ENCODE results near the gene EXOC3. TPM values are rescaled to one million over a fixed set of nuclear protein-coding genes. Genes with fewer than 3 reads are reported as not detected.

The EXOC3 gene
- total and polyA plus RNA-seq, 7 donors, result 18.6 to 68.7 (median 48.2) TPM

DNA sequence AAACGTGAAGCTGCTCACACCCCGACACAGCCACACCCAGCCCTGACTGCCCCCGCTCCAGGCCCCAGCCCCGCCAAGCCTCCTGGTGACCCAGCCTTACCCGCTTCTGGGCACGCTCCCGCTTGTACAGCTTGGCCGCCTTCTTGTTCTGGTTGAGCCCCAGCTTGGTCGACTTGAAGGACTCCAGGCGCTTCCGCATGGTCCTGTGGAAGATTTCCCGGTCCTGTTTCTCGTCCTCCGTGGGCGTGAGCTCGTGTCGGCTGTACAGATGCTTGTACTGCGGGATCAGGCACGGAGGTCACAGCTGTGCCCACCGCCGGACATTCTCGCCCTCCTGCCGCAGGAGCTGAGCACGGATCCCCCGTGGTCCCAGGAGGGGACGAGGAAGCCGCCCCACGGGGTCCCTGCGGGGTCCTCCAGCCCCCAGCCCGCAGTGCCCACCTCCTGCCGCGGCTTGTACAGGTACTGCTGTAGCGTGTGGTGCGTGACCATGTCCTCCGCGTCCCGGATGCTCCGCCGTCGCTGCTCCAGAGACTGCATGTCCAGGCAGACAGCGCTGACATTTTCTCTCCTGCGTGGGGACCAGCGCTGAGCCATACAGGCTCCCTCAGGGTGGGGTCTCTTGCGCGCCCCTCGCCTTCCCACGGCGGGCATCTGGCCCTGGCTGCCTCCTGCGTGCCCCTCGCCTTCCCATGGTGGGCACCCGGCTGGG lies 33.3 kb downstream of the EXOC3 start:
- H3K36me3 ChIP-seq, result no peaks in the 10 kb centered on the region
- intact Hi-C loops (cut with DNase I), result loop anchor here (10.0 kb wide), 1 partner anchor 139 kb away; the partner anchor contains the start of gene CEP72
- peak; percentile 58 for DNase-seq
- H3K9me3 ChIP-seq, result no peaks in the 10 kb centered on the region
- no peak overlapping the region for H3K27ac ChIP-seq
- no peak overlapping the region for H3K4me3 ChIP-seq
- peaks cover 31 to 66% (median 62%) of the 10 kb centered on the region in 3 donors for H3K27me3 ChIP-seq
- peaks cover 0 to 27% (median 22%) of the 10 kb centered on the region in 4 donors for H3K4me1 ChIP-seq
- 63 to 82% methylated on average over 51 of the region's 51 CpGs for WGBS, 2 donors
- TF ChIP-seq EP300 (IDR thresholded peaks at IDR 0.05), result no peak
- TF ChIP-seq POLR2A (IDR thresholded peaks at IDR 0.05), result no peak
- no peak for TF ChIP-seq POLR2AphosphoS5 (IDR thresholded peaks at IDR 0.05)
- TF ChIP-seq CTCF (IDR thresholded peaks at IDR 0.05), result no peak

- TF ChIP-seq CTCF (IDR thresholded peaks at IDR 0.05), result no peak
- TF ChIP-seq POLR2AphosphoS5 (IDR thresholded peaks at IDR 0.05), result no peak
- no peak for TF ChIP-seq POLR2A (IDR thresholded peaks at IDR 0.05)
- TF ChIP-seq EP300 (IDR thresholded peaks at IDR 0.05), result no peak
- H3K4me1 ChIP-seq, result peaks cover 0 to 26% (median 19%) of the 10 kb centered on the region in 4 donors
- H3K27me3 ChIP-seq, result peaks cover 32 to 70% (median 66%) of the 10 kb centered on the region in 3 donors
- no peak overlapping the region for H3K4me3 ChIP-seq
- intact Hi-C loops (cut with DNase I), result loop anchor here (10.0 kb wide), 1 partner anchor 138 kb away; the partner anchor contains the start of gene CEP72
- WGBS, 2 donors, result 44 to 75% methylated on average over 9 of the region's 9 CpGs
- H3K9me3 ChIP-seq, result no peaks in the 10 kb centered on the region
- H3K27ac ChIP-seq, result no peak overlapping the region
- DNase-seq, result no peak
- H3K36me3 ChIP-seq, result no peaks in the 10 kb centered on the region
Measured at GRCh38 chr5:476814-477175, 33.8 kb downstream of the EXOC3 start.

DNA sequence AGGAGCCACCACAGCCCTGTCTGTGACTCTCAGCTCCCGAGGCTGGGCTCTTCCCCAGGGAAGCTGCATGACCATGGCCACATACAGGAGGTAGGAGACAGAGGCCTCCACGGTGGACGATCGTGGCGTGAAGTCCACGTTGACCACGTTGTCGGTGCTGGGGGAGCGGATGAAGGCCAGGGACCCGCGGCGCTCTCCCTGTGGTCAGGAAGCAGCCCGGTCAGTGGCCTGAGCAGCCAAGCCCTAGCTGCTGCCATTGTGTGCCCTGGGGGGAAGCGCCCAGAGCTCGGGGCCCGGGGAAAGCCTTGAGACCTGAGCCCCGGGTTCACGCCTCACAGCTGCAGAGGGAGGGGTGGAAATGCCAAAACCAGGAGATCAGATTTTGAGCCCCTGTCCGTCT lies 34.3 kb downstream of the EXOC3 start:
- intact Hi-C loops (cut with DNase I), result loop anchor here (10.0 kb wide), 1 partner anchor 138 kb away; the partner anchor contains the start of gene CEP72
- H3K9me3 ChIP-seq, result no peaks in the 10 kb centered on the region
- H3K27me3 ChIP-seq, result peaks cover 32 to 74% (median 70%) of the 10 kb centered on the region in 3 donors
- 58 to 74% methylated on average over 19 of the region's 19 CpGs for WGBS, 2 donors
- DNase-seq, result no peak
- H3K4me3 ChIP-seq, result no peak overlapping the region
- H3K27ac ChIP-seq, result no peak overlapping the region
- H3K4me1 ChIP-seq, result peaks cover 0 to 22% (median 14%) of the 10 kb centered on the region in 4 donors
- TF ChIP-seq EP300 (IDR thresholded peaks at IDR 0.05), result no peak
- TF ChIP-seq CTCF (IDR thresholded peaks at IDR 0.05), result no peak
- TF ChIP-seq POLR2A (IDR thresholded peaks at IDR 0.05), result no peak
- TF ChIP-seq POLR2AphosphoS5 (IDR thresholded peaks at IDR 0.05), result no peak
- H3K36me3 ChIP-seq, result no peaks in the 10 kb centered on the region

DNA sequence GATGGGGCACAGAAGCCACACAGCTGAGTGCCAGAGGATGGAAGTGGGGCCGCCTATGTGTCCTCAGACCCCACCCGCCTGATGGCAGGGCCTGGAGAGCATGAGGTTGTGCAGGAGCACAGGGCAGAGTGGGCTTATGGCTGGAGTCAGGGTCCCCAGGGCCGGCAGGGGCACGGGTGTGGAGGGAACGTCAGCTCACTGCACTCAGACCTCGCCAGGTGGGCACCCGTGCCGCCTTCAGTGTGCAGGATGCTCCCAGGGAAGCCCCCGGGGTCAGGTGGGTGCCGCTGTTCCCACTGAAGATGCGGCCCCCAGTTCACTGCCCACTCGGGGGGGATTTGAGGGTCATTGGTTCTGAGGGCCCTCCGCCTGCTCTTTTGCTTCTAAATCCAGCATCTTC lies 34.9 kb downstream of the EXOC3 start:
- intact Hi-C loops (cut with DNase I), result loop anchor here (10.0 kb wide), 1 partner anchor 137 kb away; the partner anchor contains the start of gene CEP72
- Histone ChIP-seq H3K27me3 (peaks cover 32 to 81% (median 75%) of the 10 kb centered on the region in 3 donors), H3K4me1 (peaks cover 0 to 17% (median 11%) of the 10 kb centered on the region in 4 donors), H3K4me3 (no peak overlapping the region), H3K36me3 (no peaks in the 10 kb centered on the region), H3K9me3 (no peaks in the 10 kb centered on the region), H3K27ac (no peak overlapping the region)
- DNase-seq, result no peak
- TF ChIP-seq CTCF (IDR thresholded peaks at IDR 0.05) (no peak), POLR2A (IDR thresholded peaks at IDR 0.05) (no peak), EP300 (IDR thresholded peaks at IDR 0.05) (no peak), POLR2AphosphoS5 (IDR thresholded peaks at IDR 0.05) (no peak)
- 65 to 84% methylated on average over 13 of the region's 13 CpGs for WGBS, 2 donors

All from sigmoid colon (tissue), 7 donors.